ENCODE data around the gene HIKESHI.

The HIKESHI gene

GRCh38 chr11:86386746-86387145 lies 84.7 kb downstream of the HIKESHI start:
- no peak for TF ChIP-seq EZH2 (IDR thresholded peaks at IDR 0.05; ENCODE audit: borderline replicate concordance, low read length)
- TF ChIP-seq CTCF (IDR thresholded peaks at IDR 0.05; ENCODE audit: low read length): no peak
- H4K20me1 ChIP-seq (ENCODE audit: insufficient read depth, low read length): no peaks in the 10 kb centered on the region
- H3K4me2 ChIP-seq (ENCODE audit: low read length): no peak overlapping the region
- no peaks in the 10 kb centered on the region for H3K9me2 ChIP-seq (ENCODE audit: low read depth, low read length)
- H3K9me3 ChIP-seq (ENCODE audit: low read length): no peaks in the 10 kb centered on the region
- H3K27ac ChIP-seq (ENCODE audit: low read depth, low read length, poor library complexity, severe bottlenecking): no peak overlapping the region
- H3K79me2 ChIP-seq (ENCODE audit: insufficient read depth, low read length): no peaks in the 10 kb centered on the region
- no peaks in the 10 kb centered on the region for H3K27me3 ChIP-seq (ENCODE audit: insufficient read depth, low read length)
- H3F3A ChIP-seq (ENCODE audit: insufficient read depth, low read length): no peaks in the 10 kb centered on the region
- H2AFZ ChIP-seq (ENCODE audit: low read length): no peak overlapping the region
- H3K4me1 ChIP-seq (ENCODE audit: insufficient read depth, low read length, severe bottlenecking): no peaks in the 10 kb centered on the region
- H3K4me3 ChIP-seq (ENCODE audit: low read depth, low read length, poor library complexity, severe bottlenecking): no peak overlapping the region
- no peak overlapping the region for H3K9ac ChIP-seq (ENCODE audit: low read length)
- no peaks in the 10 kb centered on the region for H3K36me3 ChIP-seq (ENCODE audit: insufficient read depth, low read length)

DNA sequence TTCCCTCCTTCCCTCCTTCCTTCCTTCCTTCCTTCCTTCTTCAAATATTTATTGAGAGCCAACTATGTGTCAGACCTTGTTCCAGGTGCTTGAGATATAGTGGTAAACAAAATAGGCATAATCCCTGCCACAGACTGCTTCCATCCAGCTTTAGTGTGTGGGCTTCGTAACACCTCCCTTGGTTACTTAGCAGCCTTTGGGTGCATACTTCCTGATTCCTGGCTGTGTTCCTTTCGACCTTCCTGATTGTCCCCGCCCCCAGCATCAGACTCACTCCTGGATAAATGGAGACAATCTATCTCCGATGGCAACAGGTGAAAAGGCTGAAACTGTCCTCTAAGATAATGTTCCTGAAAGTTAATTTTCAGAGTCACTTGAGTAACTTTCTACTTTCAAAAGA lies 86.2 kb downstream of the HIKESHI start:
- no peak for TF ChIP-seq CTCF (IDR thresholded peaks at IDR 0.05; ENCODE audit: low read length)
- TF ChIP-seq EZH2 (IDR thresholded peaks at IDR 0.05; ENCODE audit: borderline replicate concordance, low read length): no peak
- Histone ChIP-seq H3K4me1 (ENCODE audit: insufficient read depth, low read length, severe bottlenecking) (no peaks in the 10 kb centered on the region), H3K9ac (ENCODE audit: low read length) (no peak overlapping the region), H3K4me3 (ENCODE audit: low read depth, low read length, poor library complexity, severe bottlenecking) (no peak overlapping the region), H3K27ac (ENCODE audit: low read depth, low read length, poor library complexity, severe bottlenecking) (no peak overlapping the region), H3K9me2 (ENCODE audit: low read depth, low read length) (no peaks in the 10 kb centered on the region), H3K4me2 (ENCODE audit: low read length) (no peak overlapping the region), H4K20me1 (ENCODE audit: insufficient read depth, low read length) (no peaks in the 10 kb centered on the region), H2AFZ (ENCODE audit: low read length) (no peak overlapping the region), H3K9me3 (ENCODE audit: low read length) (no peaks in the 10 kb centered on the region), H3K79me2 (ENCODE audit: insufficient read depth, low read length) (no peaks in the 10 kb centered on the region), H3F3A (ENCODE audit: insufficient read depth, low read length) (no peaks in the 10 kb centered on the region), H3K36me3 (ENCODE audit: insufficient read depth, low read length) (no peaks in the 10 kb centered on the region), H3K27me3 (ENCODE audit: insufficient read depth, low read length) (no peaks in the 10 kb centered on the region)

DNA sequence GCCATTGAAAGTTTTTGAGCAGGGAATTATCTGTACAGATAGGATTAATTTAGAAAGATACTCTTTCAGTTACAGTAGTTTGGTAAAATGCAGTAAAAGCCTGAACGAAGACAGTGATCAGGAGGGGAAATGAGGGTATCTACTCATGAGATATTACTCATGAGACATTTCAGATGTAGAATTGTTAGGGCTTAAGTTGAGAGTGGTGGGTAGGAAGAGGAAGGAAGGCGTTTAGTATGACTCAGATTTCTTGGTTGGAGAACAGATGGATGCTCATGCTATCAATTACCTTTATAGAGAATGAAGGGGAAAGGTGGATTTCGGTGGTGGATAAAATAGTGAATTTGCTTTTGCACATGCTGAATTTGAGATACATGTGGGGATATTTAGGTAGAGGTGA lies 88.4 kb downstream of the HIKESHI start:
- H2AFZ ChIP-seq (ENCODE audit: low read length): no peak overlapping the region
- H3K9me3 ChIP-seq (ENCODE audit: low read length): no peaks in the 10 kb centered on the region
- H3K36me3 ChIP-seq (ENCODE audit: insufficient read depth, low read length): no peaks in the 10 kb centered on the region
- no peak for TF ChIP-seq CTCF (IDR thresholded peaks at IDR 0.05; ENCODE audit: low read length)
- TF ChIP-seq EZH2 (IDR thresholded peaks at IDR 0.05; ENCODE audit: borderline replicate concordance, low read length): no peak
- no peak overlapping the region for H3K4me2 ChIP-seq (ENCODE audit: low read length)
- no peaks in the 10 kb centered on the region for H4K20me1 ChIP-seq (ENCODE audit: insufficient read depth, low read length)
- no peaks in the 10 kb centered on the region for H3K4me1 ChIP-seq (ENCODE audit: insufficient read depth, low read length, severe bottlenecking)
- no peaks in the 10 kb centered on the region for H3F3A ChIP-seq (ENCODE audit: insufficient read depth, low read length)
- no peaks in the 10 kb centered on the region for H3K79me2 ChIP-seq (ENCODE audit: insufficient read depth, low read length)
- H3K27ac ChIP-seq (ENCODE audit: low read depth, low read length, poor library complexity, severe bottlenecking): no peak overlapping the region
- no peak overlapping the region for H3K4me3 ChIP-seq (ENCODE audit: low read depth, low read length, poor library complexity, severe bottlenecking)
- H3K9ac ChIP-seq (ENCODE audit: low read length): no peak overlapping the region
- H3K27me3 ChIP-seq (ENCODE audit: insufficient read depth, low read length): no peaks in the 10 kb centered on the region
- no peaks in the 10 kb centered on the region for H3K9me2 ChIP-seq (ENCODE audit: low read depth, low read length)
